NCI-H2227 (cell line): Measurements from ENCODE around the gene MGP.

Experiments used
- DNase-seq: peaks from one replicate; lab custom pipeline; 2025; ENCODE audit not compliant: unreplicated experiment; lab: John Stamatoyannopoulos, UW

The MGP gene

DNA sequence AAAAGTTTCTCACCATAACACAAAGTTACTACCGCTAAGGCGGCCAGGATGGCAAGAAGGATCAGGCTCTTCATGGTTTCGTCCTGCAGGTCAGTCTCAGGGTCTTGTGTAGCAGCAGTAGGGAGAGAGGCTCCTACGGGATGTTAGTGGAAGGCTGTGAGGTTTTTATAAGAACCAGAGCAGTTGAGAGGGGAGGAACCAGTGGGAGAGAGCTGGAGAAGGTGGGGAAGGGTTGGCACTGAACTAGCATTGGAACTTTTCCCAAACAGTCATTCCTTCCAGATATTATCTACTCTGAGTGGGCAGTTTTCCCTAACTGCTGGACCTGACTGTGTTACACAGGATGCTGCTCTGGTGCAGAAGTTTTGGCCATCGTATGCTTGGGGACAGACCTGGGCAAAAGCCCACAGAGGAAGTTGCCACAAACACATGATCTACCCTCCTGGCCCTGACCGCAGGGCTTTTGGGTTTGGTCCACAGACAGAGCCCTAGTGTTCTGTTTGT, at the start of gene MGP:
TSS of gene MGP (minus strand) at position 137 of the 504 bp plus-strand sequence. CDS start at position 74, 63 bp downstream.
- no peak for DNase-seq

DNA sequence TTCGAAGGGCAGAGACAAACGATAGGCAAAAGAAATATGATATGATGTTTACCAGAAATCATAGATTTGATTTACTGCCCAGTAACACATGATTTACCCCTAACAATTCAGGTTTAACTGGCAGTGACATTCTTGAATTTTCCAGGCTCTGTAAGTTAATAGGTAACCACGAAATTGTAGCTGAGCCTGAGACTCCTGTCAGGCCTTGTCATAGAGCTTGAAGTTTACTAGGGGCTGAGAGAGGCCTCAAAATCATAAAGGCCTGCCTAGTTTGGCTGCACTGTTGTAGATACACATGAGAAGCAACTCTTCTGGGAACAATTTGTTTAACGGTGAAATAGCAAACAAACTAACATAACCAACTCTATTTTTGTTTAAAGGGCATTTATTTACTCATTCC, 49.4 kb upstream of the MGP start:
- DNase-seq = no peak

DNA sequence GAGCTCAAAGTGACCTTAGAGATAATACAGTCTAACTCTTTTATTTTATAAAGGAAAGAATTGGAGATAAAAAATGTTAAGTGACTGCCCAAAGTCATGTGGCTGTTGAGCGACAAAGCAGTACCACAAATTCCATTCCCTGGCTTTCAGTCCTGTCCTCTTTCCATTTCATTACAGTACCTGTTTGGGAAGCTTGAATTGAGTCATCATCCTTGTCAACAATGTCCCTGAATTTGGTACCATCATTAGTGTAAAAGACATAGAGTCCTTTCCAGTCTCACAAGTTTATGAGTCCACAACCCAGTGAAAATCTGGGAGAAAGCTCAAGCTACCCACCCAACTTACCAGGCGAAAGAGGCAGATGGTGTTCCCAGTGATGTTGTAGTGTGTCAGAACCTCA, 48.9 kb upstream of the MGP start:
- no peak for DNase-seq

DNA sequence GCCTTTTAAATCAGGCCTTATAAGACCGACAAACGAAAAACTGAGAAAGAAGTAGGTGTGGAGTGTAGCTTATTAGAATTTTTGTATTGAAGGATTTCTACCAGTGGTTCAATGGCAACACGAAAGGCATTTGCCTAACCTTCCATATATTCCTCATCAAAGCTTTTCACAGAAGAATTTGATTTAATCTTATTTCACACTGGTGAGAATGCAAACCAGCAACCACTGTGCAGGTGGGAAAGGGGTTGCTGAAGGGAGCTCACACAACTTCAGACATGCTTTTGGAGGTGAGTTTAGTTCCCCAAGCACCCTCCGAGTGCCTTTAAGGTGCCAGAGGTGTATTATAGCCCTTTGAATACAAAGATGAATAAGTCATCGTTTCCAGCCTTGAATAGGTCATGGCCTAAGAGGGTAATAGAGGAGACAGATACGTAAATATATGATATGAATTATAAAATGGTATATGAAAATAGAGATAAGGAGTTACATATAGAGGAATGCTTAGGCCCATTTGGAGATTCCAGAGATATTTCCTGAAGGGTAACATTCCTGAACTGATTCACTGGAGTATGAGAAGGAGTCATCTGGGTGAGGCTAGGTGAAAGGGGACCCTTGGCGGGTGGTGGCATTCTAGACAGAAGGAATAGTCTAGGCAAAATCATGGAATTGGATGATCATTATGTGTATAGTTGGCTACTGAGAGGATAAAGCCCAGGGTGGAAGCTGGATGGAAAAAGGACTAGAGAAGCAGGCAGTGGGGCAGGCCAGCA, 46.3 kb upstream of the MGP start:
- DNase-seq = no peak

DNA sequence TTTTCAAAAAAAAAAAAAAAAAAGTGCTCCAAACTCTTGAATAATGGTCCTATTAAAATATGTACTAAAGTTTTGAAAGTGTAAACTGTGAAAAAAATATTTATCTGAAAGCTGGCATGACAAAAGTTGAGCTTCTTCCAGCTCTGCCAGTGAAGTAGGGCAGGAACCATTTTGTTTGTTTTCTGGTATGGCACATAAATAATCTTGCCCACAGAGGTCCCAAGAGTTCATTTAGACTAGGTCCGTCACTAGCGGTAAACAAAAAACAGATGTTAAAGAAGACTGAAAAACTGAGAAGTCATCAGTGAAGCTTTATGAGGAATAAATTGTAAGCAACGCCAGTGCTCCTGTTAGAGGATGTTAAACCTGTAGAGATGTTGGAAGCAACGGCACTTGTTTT, 45.7 kb upstream of the MGP start:
- DNase-seq = no peak

DNA sequence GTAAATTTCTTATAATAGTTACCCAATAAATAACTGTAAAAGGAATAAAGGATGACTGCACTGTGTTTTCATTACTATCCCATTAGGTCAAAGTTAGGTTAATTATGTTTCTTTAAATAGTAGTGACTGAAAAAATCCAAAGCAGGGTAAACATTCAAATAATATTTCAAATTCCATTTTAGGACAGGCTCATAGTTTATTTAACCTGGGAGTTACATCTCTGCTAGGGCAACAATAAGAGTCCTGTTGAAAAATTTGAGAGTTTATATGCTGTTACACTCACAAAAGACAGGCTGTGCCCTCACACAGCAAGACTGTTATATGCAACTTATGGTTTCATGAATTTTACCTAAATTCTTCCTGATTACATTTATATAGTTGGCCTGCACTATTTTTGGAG, 44.6 kb upstream of the MGP start:
- DNase-seq = no peak

DNA sequence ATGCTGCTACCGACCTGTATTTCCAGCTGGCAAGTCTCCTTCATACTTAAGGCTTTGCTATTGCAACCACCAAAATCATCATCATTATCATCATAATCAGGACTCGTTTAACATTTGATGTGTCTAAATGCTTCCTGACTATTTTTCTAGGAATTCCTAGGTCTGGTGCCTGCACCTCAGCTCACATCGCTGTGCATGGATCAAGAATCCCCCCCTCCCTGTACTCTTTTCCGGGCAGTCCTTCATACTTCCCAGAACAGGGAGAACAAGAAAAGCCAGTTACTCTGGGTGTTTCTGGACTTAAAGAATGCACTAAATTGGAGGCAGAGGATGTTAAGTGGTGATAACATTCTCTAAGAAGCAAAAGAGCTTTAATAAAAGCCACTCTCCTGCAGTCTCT, 43.3 kb upstream of the MGP start:
- no peak for DNase-seq

DNA sequence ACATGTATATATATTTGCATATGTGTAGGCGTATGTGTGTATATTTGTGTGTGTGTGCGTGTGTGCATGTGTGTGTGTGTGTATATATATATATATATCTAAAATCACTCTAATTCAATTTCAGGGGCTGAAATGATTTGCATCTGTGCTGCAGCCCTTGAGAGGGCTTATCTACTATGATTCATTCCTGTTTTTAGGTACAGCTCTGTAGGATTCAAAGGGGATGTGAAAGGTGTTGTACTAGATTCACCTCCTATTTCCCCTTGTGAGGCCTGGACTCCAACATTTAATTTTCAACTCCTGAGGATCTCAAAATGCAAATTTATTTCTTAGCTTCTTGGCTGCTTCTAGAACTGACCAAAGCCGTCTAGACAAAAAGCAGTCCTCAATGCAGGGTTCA, 41.6 kb upstream of the MGP start:
- no peak for DNase-seq

DNA sequence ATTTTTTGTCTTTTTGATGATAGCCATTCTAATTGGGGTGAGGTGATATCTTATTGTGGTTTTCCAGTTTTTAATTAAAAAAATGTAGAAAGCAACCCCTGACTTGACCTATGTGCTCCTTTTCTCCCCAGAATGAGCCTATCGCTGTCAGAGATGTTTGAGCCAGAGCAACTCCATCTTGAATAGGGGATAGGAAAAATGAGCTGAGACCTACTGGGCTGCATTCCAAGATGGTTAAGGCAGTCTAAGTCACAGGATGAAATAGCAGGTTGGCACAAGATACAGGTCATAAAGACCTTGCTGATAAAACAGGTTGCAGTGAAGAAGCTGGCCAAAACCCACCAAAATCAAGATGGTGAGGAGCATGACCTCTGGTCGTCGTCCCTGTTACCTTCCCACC, 38.9 kb upstream of the MGP start:
- DNase-seq = no peak

DNA sequence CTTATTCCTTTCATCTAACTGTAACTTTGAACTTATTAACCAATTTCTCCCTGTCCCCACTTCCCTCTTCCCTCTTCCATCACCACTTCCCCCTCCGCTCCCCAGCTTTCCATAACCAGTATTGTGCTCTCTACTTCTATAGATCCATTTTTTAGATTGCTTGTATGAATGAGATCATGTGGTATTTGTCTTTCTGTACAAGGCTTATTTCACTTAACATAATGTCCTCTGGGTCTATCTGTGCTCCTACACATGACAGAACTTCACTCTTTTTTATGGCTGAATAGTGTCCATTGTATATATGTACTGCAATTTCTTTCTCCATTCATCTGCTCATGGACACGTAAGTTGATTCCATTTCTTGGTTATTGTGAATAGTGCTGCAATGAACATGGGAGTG, 38.3 kb upstream of the MGP start:
- no peak for DNase-seq

DNA sequence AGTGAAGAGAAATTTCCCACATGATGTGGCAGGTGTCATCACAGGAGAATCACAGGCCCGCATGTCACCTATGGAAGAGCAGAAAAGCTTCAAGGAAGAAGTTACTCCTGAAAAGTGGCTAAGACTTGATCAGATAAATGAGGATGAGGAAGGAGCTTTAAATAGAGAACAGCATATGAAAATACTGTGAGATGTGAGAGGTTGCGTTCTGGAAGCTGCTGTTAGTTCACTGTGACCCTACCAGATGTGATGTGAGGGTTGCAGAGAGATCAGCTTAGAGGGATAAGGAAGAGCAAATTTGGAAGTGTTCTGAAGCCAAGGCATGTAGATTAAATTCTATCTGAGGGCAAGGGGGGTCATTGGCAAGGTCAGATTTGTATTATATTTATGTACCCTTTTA, 35.6 kb upstream of the MGP start:
- no peak for DNase-seq

DNA sequence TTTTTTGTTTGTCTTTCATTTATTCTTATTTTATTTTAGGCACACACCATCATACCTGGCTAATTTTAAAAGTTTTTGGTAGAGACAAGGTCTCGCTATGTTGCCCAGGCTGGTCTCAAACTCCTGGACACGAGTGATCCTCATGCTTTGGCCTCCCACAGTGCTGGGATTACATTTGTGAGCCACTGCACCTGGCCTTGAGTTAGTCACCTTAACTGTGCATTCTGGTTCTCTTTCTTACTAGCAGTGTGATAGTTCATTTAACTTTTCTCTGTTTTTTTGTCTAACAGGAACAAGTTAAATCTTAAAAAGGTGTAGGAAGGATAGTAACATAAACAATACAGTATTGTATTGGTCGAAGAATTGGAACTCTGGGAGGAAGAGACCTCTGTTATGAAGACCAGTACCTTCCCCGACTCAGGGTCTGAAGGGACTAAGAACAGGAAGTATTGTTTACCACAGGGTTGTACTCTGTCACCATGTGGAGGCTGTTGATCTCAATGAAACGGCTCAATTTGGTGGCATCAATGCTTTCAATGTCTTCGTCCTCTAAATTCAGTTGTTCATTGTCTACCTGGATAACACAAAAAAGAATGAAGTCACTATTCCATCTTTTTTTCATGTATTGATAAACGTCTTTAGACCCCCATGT, 34.9 kb upstream of the MGP start:
- DNase-seq = no peak

DNA sequence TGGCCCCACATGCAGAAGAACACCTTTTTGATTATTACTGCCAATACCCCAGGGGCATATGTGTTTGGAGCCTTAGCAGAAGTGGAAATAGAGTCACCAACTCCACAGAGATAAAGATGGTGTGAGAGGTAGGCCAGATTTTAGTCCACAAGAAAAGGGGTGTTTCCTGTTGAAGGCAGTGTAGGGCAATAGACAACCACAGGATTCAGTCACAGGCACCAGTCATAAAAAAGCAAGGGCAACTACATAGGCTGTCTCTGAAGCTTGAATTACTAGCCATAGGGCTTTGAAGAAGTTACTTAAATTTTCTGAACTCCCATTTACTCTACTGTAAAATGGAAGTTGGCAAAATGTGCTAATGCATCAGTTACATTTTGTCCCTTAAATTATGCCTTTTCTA, 33.8 kb upstream of the MGP start:
- DNase-seq = no peak

DNA sequence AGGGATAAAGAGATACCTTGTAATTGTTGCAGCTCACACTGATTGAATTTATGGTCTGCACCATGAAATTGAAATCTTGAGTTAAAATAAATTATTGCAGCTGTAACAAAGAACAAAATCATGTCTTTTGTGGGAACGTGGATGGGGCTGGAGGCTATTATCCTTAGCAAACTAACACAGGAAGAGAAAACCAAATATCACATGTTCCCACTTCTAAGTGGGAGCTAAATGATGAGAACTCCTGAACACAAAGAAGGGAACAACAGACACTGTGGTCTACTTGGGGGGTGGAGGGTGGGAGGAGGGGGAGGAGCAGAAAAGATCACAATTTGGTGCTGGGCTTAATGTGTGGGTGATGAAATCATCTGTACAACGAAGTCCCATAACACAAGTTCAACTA, 30.1 kb upstream of the MGP start:
- no peak for DNase-seq

DNA sequence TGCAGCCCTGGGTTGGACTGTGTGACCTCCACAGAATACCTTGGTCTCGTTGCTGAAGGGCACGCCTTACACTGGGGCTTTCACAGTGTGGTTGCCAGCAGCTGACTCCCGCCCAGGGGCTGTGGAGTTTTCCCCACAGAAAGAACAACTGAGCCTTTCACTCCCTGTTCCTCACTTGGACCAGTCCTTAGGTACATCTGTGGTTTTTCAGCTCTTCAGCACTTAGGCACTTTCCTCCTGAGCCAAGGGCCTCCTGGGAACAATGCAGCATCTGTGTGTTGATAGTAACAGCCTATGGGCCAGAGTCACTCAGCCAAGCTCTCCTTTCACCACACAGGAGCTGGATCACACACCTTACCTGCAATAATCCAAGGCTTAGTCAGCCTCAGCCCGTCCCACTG, 27.7 kb upstream of the MGP start:
- no peak for DNase-seq

DNA sequence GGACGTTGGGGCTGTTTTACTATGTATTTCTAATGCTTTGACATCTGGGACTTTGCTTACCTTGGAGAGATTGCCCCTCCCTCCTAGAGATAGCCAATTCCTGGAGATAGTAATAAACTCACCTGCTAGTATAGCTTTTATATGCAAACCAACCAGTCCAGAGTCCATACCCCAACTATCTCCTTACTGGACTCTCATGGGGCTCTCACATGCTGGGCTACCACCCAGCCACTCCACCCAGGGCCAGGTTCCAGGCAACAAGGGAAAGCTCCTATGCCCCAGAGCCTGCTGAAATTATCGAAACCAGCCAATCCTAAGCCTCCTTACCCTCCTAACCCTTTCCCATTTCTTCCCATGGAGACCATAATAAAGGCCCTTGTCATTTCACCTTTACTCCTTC, 25.5 kb upstream of the MGP start:
- DNase-seq = no peak

DNA sequence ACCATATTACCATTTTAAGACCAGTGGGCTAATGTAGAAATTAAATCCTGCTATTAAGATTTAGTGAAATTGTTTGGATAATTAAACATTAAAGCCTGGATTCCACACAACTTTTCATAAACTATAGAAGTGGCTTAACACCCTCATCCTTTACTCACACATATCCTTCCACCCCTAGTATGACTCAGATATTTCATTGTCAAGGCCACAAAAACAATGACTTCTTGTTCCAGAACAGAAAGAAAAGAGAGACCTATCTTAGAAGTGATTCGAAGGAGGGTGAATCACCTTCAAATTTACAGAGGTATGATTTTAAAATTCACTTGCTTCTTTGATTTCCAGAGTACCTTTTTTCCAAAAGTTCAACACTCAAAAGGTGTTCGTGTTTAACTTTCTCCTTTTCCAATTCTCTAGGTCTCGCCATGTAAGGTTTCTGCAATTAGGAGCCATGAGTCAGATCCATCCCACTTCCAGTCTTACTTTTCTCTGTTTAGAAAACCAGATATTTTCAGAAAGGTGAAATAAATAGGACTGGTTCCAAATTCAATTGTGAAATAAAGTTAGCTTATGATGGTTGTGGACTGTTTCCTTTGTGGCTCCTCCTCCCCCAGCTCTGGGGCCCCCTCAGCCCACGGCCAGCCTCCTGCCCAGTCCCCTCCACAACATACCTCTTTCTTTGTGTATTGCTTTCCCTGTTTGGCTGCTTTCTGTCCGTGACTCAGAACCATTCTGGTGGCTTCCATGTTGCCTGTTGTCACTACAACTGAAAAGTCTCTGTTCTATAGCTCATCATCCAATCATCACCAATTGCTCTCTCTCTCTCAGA, 24.6 kb upstream of the MGP start:
- no peak for DNase-seq

DNA sequence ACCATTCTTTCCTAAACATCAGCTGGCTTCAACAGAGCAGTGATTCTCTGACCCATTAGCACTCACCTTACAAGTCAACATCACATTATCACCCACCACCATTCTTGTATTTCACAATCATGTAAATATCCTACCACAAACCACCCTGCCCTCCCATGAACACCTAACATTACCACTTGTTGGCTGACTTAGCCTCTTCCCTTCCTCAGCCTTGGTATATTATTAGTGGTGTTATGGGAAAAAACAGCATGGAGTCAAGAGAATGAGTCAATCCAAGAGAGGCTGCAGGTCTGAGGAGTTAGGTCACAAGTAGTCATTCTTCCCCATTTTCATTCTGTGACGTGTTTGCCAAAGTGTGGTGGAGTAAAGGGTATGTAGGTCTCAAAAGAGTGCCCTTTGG, 22.3 kb upstream of the MGP start:
- no peak for DNase-seq

DNA sequence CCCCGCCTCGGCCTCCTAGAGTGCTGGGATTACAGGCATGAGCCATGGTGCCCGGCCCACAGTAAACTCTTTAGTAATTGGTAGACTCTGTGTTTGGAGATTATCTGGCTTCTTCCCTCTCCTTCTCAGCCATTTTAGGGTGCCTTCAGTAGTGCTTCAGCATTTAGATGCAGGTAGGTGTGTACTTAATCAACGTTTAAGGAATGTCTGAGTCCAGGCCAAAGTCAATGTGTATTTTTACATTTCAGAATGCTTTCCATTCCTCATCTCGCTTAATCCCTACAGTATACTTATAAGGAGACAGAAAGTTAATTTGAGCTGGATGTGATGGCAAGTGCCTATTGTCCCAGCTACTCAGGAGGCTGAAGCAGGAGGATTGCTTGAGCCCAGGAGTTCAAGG, 20.5 kb upstream of the MGP start:
- DNase-seq = no peak

DNA sequence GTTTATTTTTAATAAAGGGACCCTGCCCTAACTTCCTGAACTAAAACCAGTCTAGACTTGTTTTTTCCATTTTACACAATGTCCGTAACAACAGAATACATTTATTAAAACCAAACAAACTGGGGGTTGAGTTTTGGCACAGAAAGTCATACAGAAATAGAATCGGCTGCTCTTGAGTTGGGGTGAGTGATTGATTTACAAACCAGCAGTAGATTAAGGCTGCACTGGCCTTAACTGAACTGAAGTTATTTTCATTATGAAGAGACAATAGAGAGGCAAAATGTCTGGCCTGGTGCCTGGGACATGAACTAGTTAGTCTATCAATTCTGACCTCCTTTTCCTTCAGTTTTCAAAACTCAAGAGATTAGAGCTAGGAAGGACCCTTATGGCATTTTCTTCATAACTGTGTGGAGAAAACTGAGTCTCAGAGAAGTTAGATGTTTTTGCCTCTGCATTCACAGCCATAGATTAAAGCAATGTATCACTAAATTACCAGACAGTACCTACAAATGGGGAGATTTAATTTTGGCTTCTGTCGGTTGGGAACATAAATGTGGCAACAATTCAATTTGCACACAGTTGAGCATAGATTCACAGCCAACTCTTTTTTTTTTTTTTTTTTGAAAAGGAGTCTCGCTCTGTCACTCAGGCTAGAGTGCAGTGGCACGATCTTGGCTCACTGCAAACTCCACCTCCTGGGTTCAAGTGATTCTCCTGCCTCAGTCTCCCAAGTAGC, 19.8 kb upstream of the MGP start:
- DNase-seq = no peak

DNA sequence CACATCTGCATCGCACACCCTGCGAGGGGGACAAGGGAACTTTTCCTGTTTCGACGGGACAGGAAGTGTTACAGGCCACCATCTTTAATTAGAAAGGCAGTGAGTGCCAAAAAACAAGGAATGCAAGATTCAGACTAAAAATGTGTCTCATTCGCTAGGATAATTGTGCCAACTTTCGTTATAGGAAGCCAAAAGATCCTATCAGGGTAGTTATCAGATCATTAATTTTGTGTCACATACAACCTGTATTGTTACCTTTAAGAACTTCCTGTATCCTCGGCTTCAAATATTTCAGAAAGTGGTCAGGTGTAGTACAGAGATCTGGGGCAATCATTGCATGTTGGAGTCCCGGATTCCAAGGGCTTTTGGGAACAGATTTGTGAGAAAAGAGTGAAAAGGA, 19.2 kb upstream of the MGP start:
- no peak for DNase-seq
